GM15510 (cell line): ENCODE results near the gene PDE4D.

Experiments used
- POLR2A ChIP-seq: IDR thresholded peaks from 3 replicates; pipeline ENCODE4 v1.6.1; 2011; ENCODE audit warnings: borderline replicate concordance; ENCODE audit not compliant: insufficient read length; ENCODE audit errors: extremely low read depth

PDE4D gene

GRCh38 chr5:59770953-59771352 is 122.6 kb downstream of the PDE4D start:
- TF ChIP-seq POLR2A = no peak

GRCh38 chr5:59769832-59770231 is 123.7 kb downstream of the PDE4D start:
- TF ChIP-seq POLR2A = no peak

- no peak for TF ChIP-seq POLR2A
Measured at GRCh38 chr5:59769041-59769360, 124.5 kb downstream of the PDE4D start.

GRCh38 chr5:59768152-59769040 is 125.1 kb downstream of the PDE4D start:
- no peak for TF ChIP-seq POLR2A

- no peak for TF ChIP-seq POLR2A
Measured at GRCh38 chr5:59767681-59768151, 125.8 kb downstream of the PDE4D start.

GRCh38 chr5:59767211-59767605 is 126.3 kb downstream of the PDE4D start:
- TF ChIP-seq POLR2A = no peak

- no peak for TF ChIP-seq POLR2A
Measured at GRCh38 chr5:59766427-59767210, 126.9 kb downstream of the PDE4D start.

GRCh38 chr5:59765446-59765845 is 128.1 kb downstream of the PDE4D start:
- TF ChIP-seq POLR2A = no peak

- no peak for TF ChIP-seq POLR2A
Measured at GRCh38 chr5:59764361-59764760, 129.2 kb downstream of the PDE4D start.

- no peak for TF ChIP-seq POLR2A
Measured at GRCh38 chr5:59763541-59763940, 130.0 kb downstream of the PDE4D start.

- no peak for TF ChIP-seq POLR2A
Measured at GRCh38 chr5:59760785-59761348, 132.7 kb downstream of the PDE4D start.

GRCh38 chr5:59759600-59760351 is 133.8 kb downstream of the PDE4D start:
- no peak for TF ChIP-seq POLR2A

- no peak for TF ChIP-seq POLR2A
Measured at GRCh38 chr5:59758566-59758965, 135.0 kb downstream of the PDE4D start.

GRCh38 chr5:59757442-59757841 is 136.1 kb downstream of the PDE4D start:
- no peak for TF ChIP-seq POLR2A
